Left ventricle myocardium inferior (tissue), 1 donor: ENCODE measurements around the gene HOXC11. TPM values are rescaled to one million over a fixed set of nuclear protein-coding genes. Genes with fewer than 3 reads are reported as not detected.

Source experiments
- DNase-seq: peaks from one replicate; pipeline ENCODE4 v3.0.0-alpha.2; 2020
- H3K27ac ChIP-seq: fragments of 200-600 bp; replicated peaks from 2 replicates; pipeline ENCODE4 v1.8.0; 2021
- H3K27me3 ChIP-seq: fragments of 200-600 bp; 2 replicates; pipeline ENCODE4 v1.8.0; 2021; ENCODE audit warnings: low read depth
- H3K36me3 ChIP-seq: fragments of 200-600 bp; 2 replicates; pipeline ENCODE4 v1.8.0; 2021
- H3K4me1 ChIP-seq: fragments of 200-600 bp; 2 replicates; pipeline ENCODE4 v1.8.0; 2021
- H3K4me3 ChIP-seq: fragments of 200-600 bp; 2 replicates; pipeline ENCODE4 v1.8.0; 2021; ENCODE audit warnings: mild to moderate bottlenecking, moderate library complexity
- H3K9me3 ChIP-seq: fragments of 200-600 bp; replicated peaks from 2 replicates; pipeline ENCODE4 v1.8.0; 2021
- intact Hi-C: fragments of 100-400 bp; cut with micrococcal nuclease; formaldehyde crosslinking; loops from one replicate; pipeline ENCODE4 v1.11.0; 2022
- total RNA-seq: library from RNA; stranded (reverse); fragmentation: NEBNext Ultra II Directional; extraction: Animal tissue kit (Norgen Biotek cat#: 25700); gene quantifications from one replicate; pipeline ENCODE4 v1.2.1, GENCODE V29; 2021
- TF ChIP-seq, protein P1 (sequence below): fragments of 200-600 bp; IDR thresholded peaks from 2 replicates; pipeline ENCODE4 v1.8.0; 2021; ENCODE audit warnings: antibody characterized with exemption, mild to moderate bottlenecking, borderline replicate concordance
- donor health status: DM: no; HTN: yes; CAD: no; lungs with severe emphysema.

The HOXC11 gene
- total RNA-seq, 1 donor from 2014 or later, result not detected

- TF ChIP-seq, protein P1, sequence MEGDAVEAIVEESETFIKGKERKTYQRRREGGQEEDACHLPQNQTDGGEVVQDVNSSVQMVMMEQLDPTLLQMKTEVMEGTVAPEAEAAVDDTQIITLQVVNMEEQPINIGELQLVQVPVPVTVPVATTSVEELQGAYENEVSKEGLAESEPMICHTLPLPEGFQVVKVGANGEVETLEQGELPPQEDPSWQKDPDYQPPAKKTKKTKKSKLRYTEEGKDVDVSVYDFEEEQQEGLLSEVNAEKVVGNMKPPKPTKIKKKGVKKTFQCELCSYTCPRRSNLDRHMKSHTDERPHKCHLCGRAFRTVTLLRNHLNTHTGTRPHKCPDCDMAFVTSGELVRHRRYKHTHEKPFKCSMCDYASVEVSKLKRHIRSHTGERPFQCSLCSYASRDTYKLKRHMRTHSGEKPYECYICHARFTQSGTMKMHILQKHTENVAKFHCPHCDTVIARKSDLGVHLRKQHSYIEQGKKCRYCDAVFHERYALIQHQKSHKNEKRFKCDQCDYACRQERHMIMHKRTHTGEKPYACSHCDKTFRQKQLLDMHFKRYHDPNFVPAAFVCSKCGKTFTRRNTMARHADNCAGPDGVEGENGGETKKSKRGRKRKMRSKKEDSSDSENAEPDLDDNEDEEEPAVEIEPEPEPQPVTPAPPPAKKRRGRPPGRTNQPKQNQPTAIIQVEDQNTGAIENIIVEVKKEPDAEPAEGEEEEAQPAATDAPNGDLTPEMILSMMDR, result no peak
- no peak for DNase-seq
- Histone ChIP-seq H3K36me3 (no peaks in the 10 kb centered on the region), H3K4me1 (peaks cover 27% of the 10 kb centered on the region), H3K9me3 (no peaks in the 10 kb centered on the region), H3K27ac (no peak overlapping the region), H3K4me3 (no peak overlapping the region), H3K27me3 (peaks cover 100% of the 10 kb centered on the region)
- intact Hi-C loops, result no loop called here
These were observed 2.7 kb downstream of the HOXC11 start for GRCh38 chr12:53975479-53976152.

DNA sequence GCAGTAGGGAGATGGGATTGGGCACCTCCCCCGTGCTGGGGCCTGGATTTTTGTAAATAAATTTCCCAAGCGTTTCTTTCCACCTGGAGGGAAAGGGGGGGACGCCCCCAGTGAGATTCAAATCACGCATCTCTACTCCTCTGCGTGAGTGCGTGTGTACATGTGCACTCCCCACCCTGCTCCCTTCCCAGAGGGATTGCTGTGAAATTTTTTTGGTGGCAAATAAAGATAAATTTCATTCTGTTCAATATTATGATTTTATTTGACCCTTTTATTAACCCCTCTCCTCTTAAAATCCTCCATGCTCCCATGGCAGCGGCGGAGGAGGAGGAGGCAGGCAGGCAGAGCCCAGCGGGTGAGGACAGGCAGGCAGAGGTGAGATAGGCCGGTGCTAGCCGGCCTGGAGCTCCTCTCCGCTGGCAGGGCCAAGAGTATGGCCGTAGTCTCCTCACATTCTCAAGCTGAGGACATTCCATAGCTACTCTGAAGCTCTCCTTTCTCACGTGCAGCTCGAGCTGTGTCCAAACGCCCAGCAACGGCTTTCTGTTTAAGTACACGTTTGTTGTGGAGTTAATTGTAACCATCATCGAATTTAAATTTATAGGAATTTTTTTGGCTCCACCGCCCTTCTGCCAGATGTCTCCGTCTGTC is 3.4 kb downstream of the HOXC11 start:
- no peak overlapping the region for H3K27ac ChIP-seq
- H3K9me3 ChIP-seq, result no peaks in the 10 kb centered on the region
- no peak for DNase-seq
- intact Hi-C loops, result no loop called here
- TF ChIP-seq, protein P1, result no peak
- no peaks in the 10 kb centered on the region for H3K36me3 ChIP-seq
- H3K27me3 ChIP-seq, result peaks cover 100% of the 10 kb centered on the region
- no peak overlapping the region for H3K4me3 ChIP-seq
- peaks cover 27% of the 10 kb centered on the region for H3K4me1 ChIP-seq

DNA sequence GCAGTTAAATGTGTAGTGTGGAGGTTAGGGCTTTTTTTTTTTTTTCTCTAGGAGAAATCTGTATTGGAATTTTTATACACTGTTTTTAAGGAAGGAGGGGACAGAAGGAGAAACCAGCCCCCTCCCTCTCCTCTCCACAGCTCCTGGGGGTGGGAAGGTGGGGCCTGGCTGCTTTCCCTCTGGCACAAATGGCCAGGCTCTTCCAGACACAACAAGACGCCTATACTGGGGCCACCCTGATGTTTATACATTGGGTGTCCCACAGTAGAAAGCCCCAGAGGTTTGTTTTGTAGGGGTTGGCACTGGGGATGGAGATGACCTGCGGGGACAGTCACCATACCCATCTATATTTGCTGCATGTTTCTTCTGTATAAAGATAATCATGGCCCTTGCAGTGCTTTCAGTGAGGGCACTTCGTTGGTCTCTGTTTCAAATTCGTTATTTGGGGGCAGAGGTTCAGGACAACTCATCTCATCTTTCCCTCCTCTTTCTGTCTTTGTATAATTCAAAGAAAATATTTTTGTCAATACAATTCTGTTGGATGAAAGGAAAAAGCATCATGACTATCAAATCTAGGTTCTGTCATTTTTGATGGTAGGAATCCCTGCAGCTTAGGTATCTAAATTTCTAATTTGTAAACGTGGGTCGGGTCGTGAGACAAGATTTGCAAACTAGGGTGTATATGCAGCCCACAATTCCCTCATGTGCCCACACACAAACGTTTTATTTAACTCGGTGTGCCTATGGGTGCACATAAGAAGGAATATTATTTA is 4.1 kb downstream of the HOXC11 start:
- intact Hi-C loops, result no loop called here
- TF ChIP-seq, protein P1, result no peak
- no peaks in the 10 kb centered on the region for H3K36me3 ChIP-seq
- H3K9me3 ChIP-seq, result no peaks in the 10 kb centered on the region
- H3K4me1 ChIP-seq, result peaks cover 27% of the 10 kb centered on the region
- H3K27me3 ChIP-seq, result peaks cover 100% of the 10 kb centered on the region
- H3K4me3 ChIP-seq, result no peak overlapping the region
- no peak overlapping the region for H3K27ac ChIP-seq
- DNase-seq, result no peak

DNA sequence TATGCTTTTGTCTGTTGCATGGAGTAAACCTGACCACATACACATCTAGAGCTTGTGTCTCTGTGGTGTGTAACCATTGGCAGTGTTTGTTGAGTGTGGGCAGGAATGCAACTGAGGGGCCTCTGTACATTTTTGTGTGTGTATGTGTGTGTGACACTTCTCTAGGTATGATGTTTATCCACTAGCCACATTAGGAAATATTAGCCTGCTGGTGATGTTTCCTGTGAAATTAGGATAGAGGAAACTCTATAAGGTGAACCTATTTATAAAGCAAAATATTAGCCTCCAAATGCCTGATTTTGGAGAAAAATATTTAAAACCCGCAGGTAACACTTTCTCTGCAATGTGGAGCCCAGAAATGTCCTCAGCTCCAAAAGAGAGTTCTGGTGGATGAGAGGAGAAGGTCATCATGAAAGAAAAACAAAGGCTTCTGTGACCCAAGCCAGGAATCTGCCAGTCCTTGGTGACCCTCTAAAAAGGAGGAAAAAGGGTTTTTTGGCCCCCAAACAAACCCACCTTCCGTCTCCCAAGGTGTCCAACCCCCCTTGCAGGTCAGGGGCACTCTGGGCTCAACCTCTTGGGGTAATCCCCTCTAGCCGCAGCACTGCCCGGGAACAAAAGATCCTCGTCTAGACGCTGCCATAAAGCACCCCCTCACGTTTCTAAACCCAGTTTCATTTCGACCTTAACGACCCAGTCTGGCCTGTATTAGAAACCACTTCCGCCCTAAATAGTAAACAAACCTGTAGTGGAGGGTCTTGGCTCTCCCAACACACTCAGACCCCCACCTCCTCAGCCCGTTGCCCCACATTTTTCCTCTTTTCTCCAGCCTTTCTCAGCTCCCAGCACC is 4.9 kb downstream of the HOXC11 start:
- H3K27me3 ChIP-seq, result peaks cover 100% of the 10 kb centered on the region
- H3K4me3 ChIP-seq, result no peak overlapping the region
- TF ChIP-seq, protein P1, result no peak
- peaks cover 27% of the 10 kb centered on the region for H3K4me1 ChIP-seq
- no peaks in the 10 kb centered on the region for H3K9me3 ChIP-seq
- intact Hi-C loops, result no loop called here
- H3K36me3 ChIP-seq, result no peaks in the 10 kb centered on the region
- DNase-seq, result no peak
- no peak overlapping the region for H3K27ac ChIP-seq
